Pulmonary artery endothelial cell (primary cell): ENCODE results near the gene ZCWPW1. TPM values are rescaled to one million over a fixed set of nuclear protein-coding genes. Genes with fewer than 3 reads are reported as not detected.

Experiments
- DNase-seq: peaks from one replicate; pipeline ENCODE4 v3.0.0-alpha.2; 2011; ENCODE audit warnings: low read depth, low spot score
- total RNA-seq: library from RNA; depleted of rRNA; stranded (reverse); fragments of >200 nt; gene quantifications from 2 replicates; pipeline ENCODE4 v1.2.3, GENCODE V29; 2014

The ZCWPW1 gene
- 0.42 and 0.53 TPM in 2 replicates for total RNA-seq

DNA sequence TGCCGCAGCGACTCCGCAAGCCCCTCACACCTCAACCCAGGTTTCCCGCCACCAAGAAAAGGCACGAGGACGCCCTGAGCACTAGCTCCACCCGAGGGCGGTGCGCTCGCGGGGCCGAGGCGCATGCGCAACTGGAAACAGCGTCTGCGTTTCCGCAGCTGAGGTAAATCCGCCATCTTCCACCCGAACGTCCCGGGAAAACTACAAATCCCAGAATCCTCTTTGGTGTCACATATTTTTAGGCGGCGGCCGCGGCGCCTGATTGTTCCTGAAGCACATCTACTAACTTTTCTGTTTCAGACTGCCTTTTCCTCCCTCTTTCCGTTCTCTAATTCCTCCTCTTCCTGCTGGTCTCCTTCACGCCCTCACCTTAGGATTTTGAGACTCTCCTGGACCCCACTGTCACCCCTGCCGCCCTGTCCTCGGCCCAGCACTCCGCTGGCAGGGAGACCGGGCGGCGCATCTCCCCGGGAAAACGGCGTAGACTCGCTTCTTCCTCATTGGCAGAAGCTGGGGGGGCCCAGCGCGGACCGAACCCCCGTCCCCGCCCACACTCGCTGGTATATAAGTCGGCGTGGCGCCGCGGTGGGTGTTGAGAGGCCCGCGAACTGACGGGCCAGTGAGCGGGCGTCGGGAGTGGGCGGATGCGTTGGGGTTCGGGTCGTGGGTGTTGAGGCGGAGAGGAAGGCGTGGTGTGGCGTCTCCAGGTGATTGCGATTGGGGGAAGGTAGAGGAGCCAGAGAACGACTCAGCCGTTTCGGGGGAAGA lies at the start of gene ZCWPW1:
Gene ZCWPW1 (minus strand): TSS at position 505 of the 768 bp plus-strand sequence. CDS start 8,054 bp downstream, outside the sequence.
- DNase-seq = peak; percentile 88

GRCh38 chr7:100477871-100478267 lies 49.4 kb upstream of the ZCWPW1 start:
- DNase-seq = no peak

DNA sequence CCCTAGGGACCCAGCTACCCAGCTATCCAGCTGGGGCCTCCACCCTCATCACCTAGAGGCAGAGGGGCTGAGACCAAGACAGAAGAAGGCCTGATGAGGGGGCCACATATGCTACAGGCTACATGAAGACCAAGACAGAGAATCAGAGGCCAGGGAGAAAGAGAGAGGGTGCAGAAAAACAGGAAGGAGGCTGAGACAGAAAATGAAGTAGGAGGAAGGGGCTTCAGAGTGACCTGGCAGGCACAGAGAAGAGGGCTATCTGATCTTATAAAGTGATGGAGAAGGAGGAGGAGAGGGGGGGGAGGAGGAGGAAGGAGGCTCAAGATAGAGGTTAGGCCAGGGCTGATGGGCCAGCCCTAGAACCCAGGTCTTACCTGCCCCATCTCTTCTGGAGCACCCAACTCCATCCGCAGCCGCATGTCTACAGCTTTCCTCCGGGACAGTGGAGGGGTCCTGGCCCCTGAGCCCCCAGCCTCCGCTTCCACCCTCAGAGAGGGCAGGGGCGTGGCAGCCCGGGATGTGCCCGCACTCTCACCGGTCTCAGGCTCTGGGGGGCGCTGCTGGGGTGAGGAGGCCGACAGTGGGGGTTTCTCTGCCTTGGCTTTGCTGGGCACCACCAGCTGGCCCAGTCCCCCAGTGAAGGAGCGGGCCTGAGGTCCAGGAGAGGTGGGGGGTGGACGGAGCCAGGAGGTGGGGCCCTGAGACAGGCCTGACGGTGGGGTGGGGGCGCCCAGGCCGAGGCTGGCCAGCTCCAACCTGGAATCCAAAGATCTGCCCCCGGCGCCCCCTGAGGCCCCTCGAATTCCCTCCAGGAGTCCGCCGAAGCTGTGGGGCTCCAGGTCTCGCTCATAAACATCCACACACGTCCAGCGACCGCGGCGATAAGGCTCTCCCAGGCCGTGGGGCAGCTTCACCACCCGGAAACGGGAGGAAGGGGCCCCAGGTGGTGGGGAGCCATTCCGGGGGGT lies 48.7 kb upstream of the ZCWPW1 start:
- no peak for DNase-seq

DNA sequence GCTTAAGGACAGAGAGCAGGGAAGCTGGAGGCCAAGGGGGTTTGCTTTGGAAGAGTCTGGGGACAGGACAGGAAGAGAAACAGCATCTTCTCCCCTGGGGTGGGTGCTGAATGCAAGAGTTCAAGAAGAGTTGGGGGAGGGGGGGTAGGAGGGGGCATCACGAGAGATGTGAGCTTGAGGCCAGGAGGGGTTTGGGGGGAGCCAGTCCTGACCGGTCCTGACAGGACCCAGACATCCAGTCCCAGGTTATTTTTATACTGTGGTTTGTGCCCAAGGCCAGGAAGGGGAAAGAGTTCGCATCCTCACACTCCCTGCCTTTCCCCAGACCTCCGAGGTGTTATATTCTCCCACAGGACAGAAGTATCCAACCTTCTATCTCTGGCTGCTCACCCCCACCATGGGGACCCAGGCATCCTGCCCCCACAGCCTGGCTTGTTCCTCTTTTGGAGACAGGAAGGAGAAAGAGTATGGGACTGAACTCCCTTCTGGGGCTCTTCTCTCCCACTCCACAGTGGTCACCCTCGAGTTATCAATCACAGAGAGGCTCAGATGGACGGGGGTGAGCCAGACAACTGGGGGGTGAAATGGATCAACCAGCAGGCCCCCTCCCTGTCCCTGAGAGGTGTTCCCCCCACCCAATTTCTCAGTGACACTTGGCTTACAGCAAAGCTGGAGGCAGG lies 47.7 kb upstream of the ZCWPW1 start:
- DNase-seq = no peak

- DNase-seq = no peak
Observed at GRCh38 chr7:100475549-100475948, 47.0 kb upstream of the ZCWPW1 start.

DNA sequence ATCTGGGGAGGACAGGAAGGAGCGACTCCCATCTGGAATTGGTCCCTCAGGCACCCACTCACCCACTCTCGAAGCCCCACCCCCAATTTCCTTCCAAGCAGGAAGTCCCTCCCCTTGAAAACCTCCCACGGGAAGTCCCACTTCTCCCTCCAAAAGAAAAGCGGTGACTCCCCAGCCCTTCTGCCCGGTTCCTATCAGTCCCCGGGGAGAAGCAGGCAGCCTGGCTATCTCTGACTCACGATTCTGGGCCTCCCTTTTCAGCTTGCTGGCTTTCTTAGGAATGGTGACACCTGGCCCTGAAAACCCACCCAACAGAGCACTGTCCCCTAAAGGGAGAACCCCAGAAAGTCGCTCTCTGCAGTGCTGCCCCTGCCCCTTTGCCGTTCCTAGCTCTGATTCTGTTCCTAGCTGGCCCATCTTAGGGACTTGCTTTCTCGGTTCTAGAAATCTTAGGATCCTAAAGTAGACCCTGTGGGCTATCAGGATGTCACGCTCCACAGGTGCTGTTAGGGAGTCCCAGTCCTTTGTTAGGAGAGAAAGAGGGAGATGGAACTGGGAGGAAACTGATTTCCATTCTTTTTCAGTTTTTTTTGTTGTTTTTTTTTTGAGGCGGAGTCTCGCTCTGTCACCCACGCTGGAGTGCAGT lies 44.5 kb upstream of the ZCWPW1 start:
- DNase-seq = no peak

DNA sequence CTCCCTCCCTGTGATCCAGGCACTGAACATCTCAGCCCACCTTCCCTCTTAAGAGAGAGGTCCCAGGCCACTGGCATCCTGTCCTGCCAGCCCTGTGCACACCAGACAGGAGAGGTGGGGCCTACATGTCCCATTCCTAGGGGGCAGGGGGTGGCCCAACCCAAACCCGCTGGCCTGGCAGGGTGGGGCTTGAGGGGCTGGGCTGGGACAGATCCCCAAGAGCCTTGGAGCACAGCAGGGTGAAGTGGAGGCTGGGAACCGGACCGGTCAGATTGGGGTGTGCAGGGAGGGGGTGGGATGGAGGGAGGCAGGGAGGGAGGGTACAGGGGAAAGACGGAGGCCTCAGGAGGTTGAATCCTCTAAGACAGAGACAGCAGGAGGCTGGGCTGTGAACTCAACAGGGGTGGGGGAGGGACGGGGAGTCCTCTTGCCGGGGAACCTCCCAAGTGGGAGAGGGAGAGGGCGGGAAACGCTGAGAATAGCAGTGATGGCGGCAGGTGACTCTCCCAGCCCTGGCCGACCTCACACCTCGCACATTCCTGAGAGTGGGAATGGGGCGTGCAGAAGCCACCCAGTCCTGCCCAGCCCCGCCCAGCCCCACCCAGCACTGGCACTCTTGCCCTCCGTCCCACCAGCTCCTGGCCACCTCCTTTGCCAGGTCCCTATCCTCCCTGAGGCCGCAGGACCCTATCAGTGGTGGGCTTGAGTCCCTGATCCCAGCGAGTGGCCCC lies 43.8 kb upstream of the ZCWPW1 start:
- DNase-seq = no peak

GRCh38 chr7:100471021-100471420 lies 42.5 kb upstream of the ZCWPW1 start:
- DNase-seq = no peak

DNA sequence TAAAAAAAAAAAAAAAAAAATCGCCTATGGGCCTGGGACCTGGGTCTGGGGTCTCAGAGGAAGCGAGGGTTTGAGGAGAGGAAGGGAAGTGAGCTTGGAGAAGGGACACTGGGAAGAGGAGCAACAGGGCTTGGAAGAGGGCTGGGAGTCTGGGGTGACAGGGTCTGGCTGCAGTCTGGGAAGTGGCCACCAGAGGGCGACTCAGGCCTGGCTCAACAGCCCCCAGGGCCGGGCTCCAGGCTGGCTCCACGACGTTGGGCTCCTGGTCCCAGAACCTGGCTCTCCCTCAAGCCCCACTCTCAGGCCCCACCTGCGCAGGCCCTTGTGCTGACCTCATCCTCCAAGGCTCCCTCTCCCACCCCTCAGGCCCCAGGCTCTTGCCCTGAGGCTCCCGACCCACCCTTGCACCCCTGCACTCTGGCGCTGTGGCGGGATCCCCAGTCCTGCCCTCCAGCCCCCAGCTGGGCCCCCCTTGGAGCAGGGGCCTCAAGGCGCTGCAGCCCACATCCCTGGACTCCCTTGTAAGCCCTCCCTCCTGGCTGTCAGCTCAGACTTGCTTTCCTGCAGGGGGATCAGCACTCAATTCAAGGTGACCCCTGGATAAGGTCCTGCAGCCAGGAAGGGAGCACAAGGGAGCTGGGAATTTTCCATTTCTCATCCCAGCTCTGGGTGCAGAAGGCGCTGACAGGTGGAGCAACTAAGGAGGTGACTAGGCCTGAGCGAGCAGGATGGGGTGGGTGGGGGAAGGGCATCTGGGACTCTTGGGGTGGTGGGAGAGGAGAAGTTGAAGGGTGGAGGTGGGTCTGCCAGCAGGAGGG lies 40.9 kb upstream of the ZCWPW1 start:
- DNase-seq = peak; percentile 33

DNA sequence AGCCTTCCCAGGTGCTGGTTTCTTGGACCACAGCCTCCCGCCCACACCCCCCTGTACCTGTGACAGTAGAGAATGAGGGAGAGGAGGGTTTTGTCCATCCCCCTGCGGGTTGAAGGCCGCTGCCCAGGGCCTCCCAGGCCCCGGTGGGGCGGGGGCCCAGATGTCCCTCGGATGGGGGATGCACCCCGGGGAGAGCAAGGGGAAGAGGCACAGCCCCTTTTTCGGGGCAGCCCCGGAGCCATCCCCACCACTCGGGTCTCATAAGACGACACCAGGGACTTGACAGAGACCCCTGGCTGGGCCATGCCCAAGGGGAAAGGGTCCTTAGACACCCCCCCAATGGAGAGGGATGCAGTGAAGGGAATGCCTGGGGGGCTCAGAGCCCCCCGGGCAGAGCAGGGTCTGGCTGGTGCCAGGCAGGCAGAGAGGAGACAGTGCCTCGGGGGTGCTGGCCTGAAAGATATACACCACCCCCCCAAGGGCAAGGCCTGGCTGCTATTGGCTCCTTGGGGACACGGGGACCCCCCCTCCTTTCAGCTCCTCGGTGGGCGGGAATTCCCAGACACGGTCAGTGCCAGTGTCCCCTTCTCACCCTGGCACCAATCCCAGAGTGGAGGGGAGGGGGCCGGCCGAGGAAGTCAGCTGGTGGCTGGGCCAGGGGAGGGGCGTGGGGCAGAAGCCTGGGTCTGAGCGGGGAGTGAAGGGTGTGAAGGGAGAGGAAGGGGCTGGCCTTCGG lies 39.3 kb upstream of the ZCWPW1 start:
- DNase-seq = no peak

DNA sequence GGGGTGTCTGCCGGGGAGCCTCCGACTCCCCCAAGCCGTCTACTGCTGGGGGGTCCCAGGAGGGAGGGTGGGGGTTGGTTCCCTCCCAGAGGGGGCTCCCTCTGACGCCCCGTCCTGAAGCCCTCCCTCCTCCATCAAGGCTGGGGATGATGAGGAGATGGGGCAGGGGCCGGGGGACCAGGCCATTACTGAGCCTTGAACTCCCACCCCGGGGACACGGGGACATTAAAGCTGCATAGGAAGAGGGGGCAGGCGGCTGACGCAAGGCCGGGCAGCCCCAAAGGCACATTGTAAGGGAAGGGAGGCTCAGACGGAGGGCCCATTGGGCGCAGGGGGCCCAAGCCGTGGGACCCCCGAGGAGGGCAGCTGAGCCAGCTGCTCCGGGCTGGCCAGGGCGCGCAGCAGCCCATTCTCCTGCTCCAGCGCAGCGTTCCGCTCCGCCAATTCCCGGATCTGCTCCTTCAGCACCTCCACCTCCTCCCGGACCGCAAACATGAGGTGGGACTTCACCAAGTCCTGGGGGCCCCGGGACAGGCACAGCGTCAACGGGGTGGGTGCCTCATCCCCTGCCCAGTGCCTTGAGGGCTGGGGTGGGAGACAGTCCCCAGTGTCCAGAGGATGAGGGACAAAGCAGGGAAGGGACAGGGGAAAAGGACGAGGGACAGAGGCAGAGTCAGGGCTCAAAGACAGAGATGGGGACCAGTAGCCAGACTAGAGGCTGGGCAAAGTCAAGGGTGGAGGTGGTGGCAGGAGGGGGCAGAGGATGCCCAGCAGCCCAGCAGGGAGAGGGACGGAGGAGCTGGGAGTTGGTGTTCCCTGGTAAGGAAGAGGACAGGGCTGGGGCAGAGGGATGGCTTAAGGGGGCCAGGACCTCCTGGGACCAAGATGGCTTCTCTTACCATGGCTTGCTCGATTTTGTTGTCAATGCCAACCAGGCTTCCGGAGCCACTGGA lies 38.4 kb upstream of the ZCWPW1 start:
- DNase-seq = no peak

GRCh38 chr7:100465702-100466311 lies 37.3 kb upstream of the ZCWPW1 start:
- DNase-seq = no peak

GRCh38 chr7:100465299-100465698 lies 36.8 kb upstream of the ZCWPW1 start:
- no peak for DNase-seq

- no peak for DNase-seq
Observed at GRCh38 chr7:100464791-100465190, 36.3 kb upstream of the ZCWPW1 start.

DNA sequence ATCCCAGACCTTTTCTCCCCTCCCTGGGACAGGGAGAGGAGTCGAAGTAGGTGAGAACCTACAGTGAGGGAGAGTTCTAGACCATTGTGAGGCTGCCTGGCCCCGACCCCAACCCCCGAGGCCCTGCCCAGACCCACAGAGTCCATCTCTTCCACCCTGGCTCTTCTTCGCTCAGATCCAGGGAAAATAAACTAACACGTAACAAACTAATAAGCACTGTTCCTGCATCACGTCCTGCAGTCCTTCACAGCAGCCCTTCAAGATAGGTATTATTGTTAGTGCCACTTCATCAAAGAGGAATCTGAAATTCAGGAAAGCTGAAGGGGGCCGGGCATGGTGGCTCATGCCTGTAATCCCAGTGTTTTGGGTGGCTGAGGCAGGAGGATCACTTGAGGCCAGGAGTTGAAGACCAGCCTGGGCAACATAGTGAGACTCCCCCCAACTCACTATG lies 35.7 kb upstream of the ZCWPW1 start, which contains the start of gene SPACDR:
Gene SPACDR (minus strand): TSS at position 51 of the 451 bp plus-strand sequence. CDS start 235 bp downstream, outside the sequence.
- DNase-seq = no peak

- DNase-seq = no peak
Observed at GRCh38 chr7:100457033-100457432, 28.5 kb upstream of the ZCWPW1 start.

GRCh38 chr7:100456562-100456961 lies 28.1 kb upstream of the ZCWPW1 start:
- DNase-seq = no peak
